ENCODE results near the gene FBLN5.
"Not testable (repeated sequence)": the region's sequence is repeated elsewhere in the genome, so short reads cannot be mapped to it uniquely, and the experiment has no call there.

FBLN5 gene

DNA sequence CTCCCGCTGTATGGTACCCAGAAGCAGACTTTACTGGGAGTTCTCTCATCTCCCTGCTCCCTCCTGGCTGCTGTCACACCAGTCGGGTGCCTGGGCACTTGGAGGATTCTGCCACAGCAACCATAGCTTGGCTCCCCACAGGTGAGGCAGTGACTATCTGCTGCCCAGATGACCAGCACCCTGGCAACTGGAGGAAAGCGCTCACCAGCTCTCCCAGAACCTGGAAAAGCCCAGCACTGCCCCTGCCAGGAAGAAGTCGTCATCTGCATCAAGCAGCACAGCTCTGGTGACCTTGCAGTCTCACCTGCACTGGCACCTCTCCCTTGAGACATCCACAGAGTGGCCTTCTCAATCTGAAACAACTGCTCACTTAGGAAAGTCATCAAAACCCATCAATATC lies 48.3 kb downstream of the FBLN5 start:
- no peak overlapping the region for H3K9ac ChIP-seq (ENCODE audit: low read length)
- peaks cover 19% of the 10 kb centered on the region for H3K4me1 ChIP-seq (ENCODE audit: control insufficient read depth, insufficient read depth, low read length)
- no peaks in the 10 kb centered on the region for H3K9me3 ChIP-seq (ENCODE audit: control insufficient read depth, low read length)
- no peak overlapping the region for H3K4me3 ChIP-seq (ENCODE audit: low read length)
- no peaks in the 10 kb centered on the region for H3K27me3 ChIP-seq (ENCODE audit: control insufficient read depth, insufficient read depth, low read length)
- no peaks in the 10 kb centered on the region for H3K36me3 ChIP-seq (ENCODE audit: control insufficient read depth, insufficient read depth, low read length)

DNA sequence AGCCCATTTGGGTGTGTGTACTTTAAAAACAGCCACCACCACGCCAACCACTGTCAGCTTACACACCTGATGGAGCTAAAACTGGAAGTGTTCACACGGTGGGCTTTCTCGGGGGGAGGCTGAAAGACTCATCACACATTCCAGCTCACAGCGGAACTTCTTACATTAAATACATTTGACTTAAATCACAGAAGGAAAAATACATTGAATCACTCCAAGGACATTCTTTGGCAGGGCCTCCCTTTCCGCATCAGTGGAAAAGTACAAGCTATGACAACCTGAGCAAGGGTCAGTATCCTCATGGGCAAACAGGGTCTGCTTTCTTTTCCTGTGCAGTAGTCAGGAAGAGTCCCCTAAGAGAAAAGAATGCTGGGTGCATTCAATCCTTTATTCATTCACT lies 49.1 kb downstream of the FBLN5 start:
- H3K9ac ChIP-seq (ENCODE audit: low read length) = no peak overlapping the region
- H3K4me1 ChIP-seq (ENCODE audit: control insufficient read depth, insufficient read depth, low read length) = peaks cover 19% of the 10 kb centered on the region
- no peaks in the 10 kb centered on the region for H3K27me3 ChIP-seq (ENCODE audit: control insufficient read depth, insufficient read depth, low read length)
- H3K9me3 ChIP-seq (ENCODE audit: control insufficient read depth, low read length) = no peaks in the 10 kb centered on the region
- H3K36me3 ChIP-seq (ENCODE audit: control insufficient read depth, insufficient read depth, low read length) = no peaks in the 10 kb centered on the region
- no peak overlapping the region for H3K4me3 ChIP-seq (ENCODE audit: low read length)

GRCh38 chr14:91897716-91898115 lies 49.8 kb downstream of the FBLN5 start:
- H3K9me3 ChIP-seq (ENCODE audit: control insufficient read depth, low read length); H3K36me3 ChIP-seq (ENCODE audit: control insufficient read depth, insufficient read depth, low read length): not testable (repeated sequence)
- peaks cover 19% of the 10 kb centered on the region for H3K4me1 ChIP-seq (ENCODE audit: control insufficient read depth, insufficient read depth, low read length)

DNA sequence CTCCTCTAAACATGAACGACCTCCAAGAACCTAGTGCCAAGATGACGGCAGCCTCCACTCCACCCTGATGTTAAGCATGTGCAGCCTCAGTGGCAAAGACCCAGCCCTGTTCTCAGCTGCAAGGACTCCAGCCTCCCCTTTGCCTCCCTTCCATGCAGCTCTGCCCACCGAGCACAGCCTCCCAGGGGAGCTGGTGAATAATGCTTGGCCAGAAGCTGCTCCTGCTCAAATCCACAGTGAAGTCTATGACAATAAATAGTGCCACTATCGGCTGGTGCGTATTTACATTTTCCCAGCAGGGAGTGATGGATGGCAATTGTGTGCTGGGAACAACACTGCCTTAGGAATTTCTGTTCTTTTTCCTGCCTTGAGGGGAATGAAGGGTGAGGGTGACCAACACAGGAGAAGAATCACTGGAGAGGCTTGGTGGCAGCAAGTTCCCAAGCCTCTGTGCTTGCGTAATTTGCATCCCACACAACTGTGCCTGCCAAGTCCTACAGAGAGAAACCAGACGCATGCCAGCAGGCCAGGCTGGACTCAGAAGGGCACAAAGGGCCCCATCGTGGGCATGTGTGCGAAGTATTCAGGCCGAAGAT lies 50.3 kb downstream of the FBLN5 start:
- Histone ChIP-seq H3K4me3 (ENCODE audit: low read length) (no peak overlapping the region), H3K9me3 (ENCODE audit: control insufficient read depth, low read length) (no peaks in the 10 kb centered on the region), H3K27me3 (ENCODE audit: control insufficient read depth, insufficient read depth, low read length) (no peaks in the 10 kb centered on the region), H3K4me1 (ENCODE audit: control insufficient read depth, insufficient read depth, low read length) (peaks cover 19% of the 10 kb centered on the region), H3K9ac (ENCODE audit: low read length) (no peak overlapping the region), H3K36me3 (ENCODE audit: control insufficient read depth, insufficient read depth, low read length) (no peaks in the 10 kb centered on the region)

More at GRCh38 chr14:91897716-91898115, 49.8 kb downstream of the FBLN5 start:
- not testable (repeated sequence) for H3K9ac ChIP-seq (ENCODE audit: low read length); H3K27me3 ChIP-seq (ENCODE audit: control insufficient read depth, insufficient read depth, low read length); H3K4me3 ChIP-seq (ENCODE audit: low read length)

DNA sequence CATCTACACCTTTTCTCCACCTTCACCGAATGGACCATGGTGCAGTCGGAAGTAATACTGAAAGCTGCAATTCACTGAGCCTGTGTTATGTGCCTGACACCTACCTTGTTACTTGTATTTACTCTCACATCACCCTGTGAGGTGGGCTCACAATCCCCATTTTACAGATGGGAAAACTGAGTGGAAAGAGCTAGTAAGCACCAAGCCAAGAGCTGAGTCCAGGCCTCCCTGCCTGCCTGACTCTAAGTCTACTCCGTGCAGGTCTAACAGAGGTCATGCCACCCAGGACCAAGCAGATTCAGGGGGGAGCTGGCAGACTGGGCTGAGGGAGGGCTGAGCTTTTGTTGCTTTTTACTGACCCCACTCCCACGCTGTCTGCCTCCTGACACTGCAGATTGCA lies 51.1 kb downstream of the FBLN5 start:
- no peaks in the 10 kb centered on the region for H3K27me3 ChIP-seq (ENCODE audit: control insufficient read depth, insufficient read depth, low read length)

GRCh38 chr14:91893669-91894068 lies 53.8 kb downstream of the FBLN5 start:
- Histone ChIP-seq H3K9ac (ENCODE audit: low read length) (peak overlapping the region; percentile 28), H3K4me3 (ENCODE audit: low read length) (no peak overlapping the region), H3K36me3 (ENCODE audit: control insufficient read depth, insufficient read depth, low read length) (no peaks in the 10 kb centered on the region), H3K9me3 (ENCODE audit: control insufficient read depth, low read length) (no peaks in the 10 kb centered on the region), H3K4me1 (ENCODE audit: control insufficient read depth, insufficient read depth, low read length) (peaks cover 29% of the 10 kb centered on the region), H3K27me3 (ENCODE audit: control insufficient read depth, insufficient read depth, low read length) (no peaks in the 10 kb centered on the region)

More for the DNA sequence above, 51.1 kb downstream of the FBLN5 start:
- Histone ChIP-seq H3K9ac (ENCODE audit: low read length) (no peak overlapping the region), H3K4me3 (ENCODE audit: low read length) (no peak overlapping the region), H3K9me3 (ENCODE audit: control insufficient read depth, low read length) (no peaks in the 10 kb centered on the region), H3K36me3 (ENCODE audit: control insufficient read depth, insufficient read depth, low read length) (no peaks in the 10 kb centered on the region), H3K4me1 (ENCODE audit: control insufficient read depth, insufficient read depth, low read length) (peaks cover 19% of the 10 kb centered on the region)

- H3K9ac ChIP-seq (ENCODE audit: low read length) = no peak overlapping the region
- H3K36me3 ChIP-seq (ENCODE audit: control insufficient read depth, insufficient read depth, low read length) = no peaks in the 10 kb centered on the region
- no peak overlapping the region for H3K4me3 ChIP-seq (ENCODE audit: low read length)
- no peaks in the 10 kb centered on the region for H3K27me3 ChIP-seq (ENCODE audit: control insufficient read depth, insufficient read depth, low read length)
- H3K9me3 ChIP-seq (ENCODE audit: control insufficient read depth, low read length) = no peaks in the 10 kb centered on the region
- peaks cover 29% of the 10 kb centered on the region for H3K4me1 ChIP-seq (ENCODE audit: control insufficient read depth, insufficient read depth, low read length)
These were observed 54.5 kb downstream of the FBLN5 start for GRCh38 chr14:91893007-91893406.

GRCh38 chr14:91891721-91892220 lies 55.7 kb downstream of the FBLN5 start:
- Histone ChIP-seq H3K36me3 (ENCODE audit: control insufficient read depth, insufficient read depth, low read length) (no peaks in the 10 kb centered on the region), H3K4me3 (ENCODE audit: low read length) (no peak overlapping the region), H3K9me3 (ENCODE audit: control insufficient read depth, low read length) (no peaks in the 10 kb centered on the region), H3K4me1 (ENCODE audit: control insufficient read depth, insufficient read depth, low read length) (peaks cover 19% of the 10 kb centered on the region), H3K27me3 (ENCODE audit: control insufficient read depth, insufficient read depth, low read length) (no peaks in the 10 kb centered on the region), H3K9ac (ENCODE audit: low read length) (no peak overlapping the region)

DNA sequence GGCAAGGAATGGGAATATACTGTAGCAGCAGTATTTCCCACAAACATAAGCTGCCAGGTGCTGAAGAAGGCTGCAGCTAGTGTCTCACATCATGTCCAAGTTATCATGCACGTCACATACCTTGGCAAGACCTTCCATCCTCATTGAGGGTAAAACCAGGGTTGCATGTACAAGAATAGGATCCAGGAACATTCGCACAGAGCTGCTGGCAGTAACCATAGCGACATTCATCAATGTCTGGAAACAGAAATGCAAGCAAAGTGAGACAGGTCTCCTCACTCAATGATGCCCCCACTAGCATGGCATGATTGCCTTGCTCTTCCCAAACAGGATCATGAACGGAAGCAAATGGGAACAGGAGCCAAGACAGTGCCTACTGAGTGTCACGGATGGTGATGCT lies 56.4 kb downstream of the FBLN5 start:
- Histone ChIP-seq H3K9me3 (ENCODE audit: control insufficient read depth, low read length) (no peaks in the 10 kb centered on the region), H3K27me3 (ENCODE audit: control insufficient read depth, insufficient read depth, low read length) (no peaks in the 10 kb centered on the region), H3K9ac (ENCODE audit: low read length) (no peak overlapping the region), H3K4me3 (ENCODE audit: low read length) (no peak overlapping the region), H3K36me3 (ENCODE audit: control insufficient read depth, insufficient read depth, low read length) (no peaks in the 10 kb centered on the region), H3K4me1 (ENCODE audit: control insufficient read depth, insufficient read depth, low read length) (peaks cover 17% of the 10 kb centered on the region)

DNA sequence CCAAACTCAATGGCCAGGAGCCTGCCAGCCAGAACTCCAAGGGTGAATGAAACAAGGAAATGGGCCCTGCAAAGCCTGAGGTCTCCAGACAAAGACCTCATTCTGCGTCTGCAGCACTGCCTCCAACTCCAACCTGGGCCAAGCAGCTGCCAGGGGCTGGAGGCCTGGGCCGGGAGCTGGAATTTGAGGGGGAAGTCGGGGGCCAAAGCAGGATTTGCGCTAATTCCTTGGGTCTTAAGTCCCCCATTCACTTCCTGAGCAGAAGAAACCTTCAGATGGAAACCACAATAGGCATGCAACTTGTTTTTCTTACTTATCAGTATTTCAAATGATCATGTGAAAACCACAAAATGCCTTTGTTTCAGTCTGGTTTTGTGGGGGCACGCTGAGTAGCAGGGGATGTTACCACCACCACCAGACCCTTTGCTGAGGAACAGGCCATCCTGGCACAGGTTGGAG lies 57.2 kb downstream of the FBLN5 start:
- Histone ChIP-seq H3K4me3 (ENCODE audit: low read length) (no peak overlapping the region), H3K4me1 (ENCODE audit: control insufficient read depth, insufficient read depth, low read length) (peaks cover 17% of the 10 kb centered on the region), H3K27me3 (ENCODE audit: control insufficient read depth, insufficient read depth, low read length) (no peaks in the 10 kb centered on the region), H3K9me3 (ENCODE audit: control insufficient read depth, low read length) (no peaks in the 10 kb centered on the region), H3K9ac (ENCODE audit: low read length) (no peak overlapping the region), H3K36me3 (ENCODE audit: control insufficient read depth, insufficient read depth, low read length) (no peaks in the 10 kb centered on the region)

DNA sequence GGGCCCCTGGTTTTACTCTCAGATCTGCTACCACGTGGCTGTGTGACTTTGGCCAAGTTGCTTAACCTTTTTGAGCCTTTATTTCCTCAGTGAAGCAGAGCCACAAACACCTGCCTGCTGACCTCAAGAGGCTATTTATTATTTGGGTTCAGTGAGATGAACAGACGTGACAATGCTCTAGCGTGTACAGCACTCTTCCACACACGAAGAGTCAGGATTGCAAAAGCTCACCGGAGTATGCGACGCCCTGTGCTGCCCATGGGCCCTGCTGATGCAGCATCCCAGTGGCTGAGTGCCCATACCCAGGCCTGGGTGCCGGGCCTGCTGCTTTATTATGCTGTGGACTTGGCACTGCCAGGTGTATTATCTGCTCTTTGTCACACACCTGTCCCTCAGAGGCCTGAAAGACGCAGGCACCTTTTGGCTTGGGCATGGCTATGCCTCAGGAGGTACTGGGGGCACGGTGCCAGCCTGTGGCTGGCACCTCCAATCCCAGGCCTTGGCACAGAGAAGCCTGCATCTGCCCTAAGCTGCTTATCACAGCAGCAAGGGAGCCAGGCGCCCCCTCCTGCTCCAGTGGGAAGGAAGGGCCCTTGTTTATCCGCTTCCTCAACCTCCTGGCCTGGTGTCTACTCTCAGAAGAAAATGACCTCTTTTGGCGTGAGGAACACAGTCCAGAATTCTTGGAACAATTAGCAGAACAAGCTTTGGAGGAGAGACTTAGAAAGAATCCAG lies 57.9 kb downstream of the FBLN5 start:
- Histone ChIP-seq H3K36me3 (ENCODE audit: control insufficient read depth, insufficient read depth, low read length) (no peaks in the 10 kb centered on the region), H3K9ac (ENCODE audit: low read length) (no peak overlapping the region), H3K4me1 (ENCODE audit: control insufficient read depth, insufficient read depth, low read length) (peaks cover 17% of the 10 kb centered on the region)

DNA sequence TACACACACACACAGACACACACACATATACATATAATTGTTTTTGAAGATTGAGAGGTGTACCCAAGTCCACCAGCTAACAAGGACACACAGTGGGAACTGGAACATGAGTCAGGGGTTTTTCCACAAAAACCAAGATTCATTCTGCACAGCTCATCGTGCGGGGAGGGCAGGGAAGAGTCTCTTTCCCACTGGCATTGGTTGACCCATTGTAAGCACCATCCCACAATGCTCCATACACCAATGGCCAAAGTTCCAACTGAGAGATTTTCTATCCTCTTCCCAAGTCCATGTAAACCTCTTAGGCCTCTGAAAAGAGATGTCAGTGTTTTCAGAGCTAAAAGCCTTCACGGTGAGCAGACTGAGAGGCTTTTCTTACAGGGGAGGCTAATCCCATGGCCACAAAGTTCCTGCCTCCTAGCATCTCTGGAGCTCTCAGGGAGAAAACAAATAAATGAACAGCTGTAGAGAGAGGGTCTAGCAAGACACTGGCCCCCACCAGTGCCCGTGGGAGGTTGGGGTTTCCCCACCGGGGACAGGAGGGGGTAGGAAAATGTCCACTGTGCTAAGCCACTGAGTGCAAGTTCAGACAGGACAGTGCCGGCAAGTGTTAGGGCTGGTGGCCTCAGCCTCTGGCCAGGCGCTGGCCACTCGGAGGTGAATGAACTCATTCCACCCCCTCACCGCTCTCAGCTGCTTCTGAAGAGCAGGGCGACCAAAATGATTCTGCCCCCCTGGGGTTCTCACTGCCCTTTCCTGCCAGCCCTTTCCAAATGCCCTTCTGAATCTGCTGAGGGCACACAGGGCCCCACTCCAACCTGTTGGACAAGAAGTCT lies 58.6 kb downstream of the FBLN5 start:
- Histone ChIP-seq H3K27me3 (ENCODE audit: control insufficient read depth, insufficient read depth, low read length) (no peaks in the 10 kb centered on the region), H3K36me3 (ENCODE audit: control insufficient read depth, insufficient read depth, low read length) (no peaks in the 10 kb centered on the region), H3K4me3 (ENCODE audit: low read length) (no peak overlapping the region), H3K4me1 (ENCODE audit: control insufficient read depth, insufficient read depth, low read length) (peaks cover 17% of the 10 kb centered on the region), H3K9me3 (ENCODE audit: control insufficient read depth, low read length) (no peaks in the 10 kb centered on the region), H3K9ac (ENCODE audit: low read length) (no peak overlapping the region)

More for the DNA sequence above, 57.9 kb downstream of the FBLN5 start:
- Histone ChIP-seq H3K4me3 (ENCODE audit: low read length) (no peak overlapping the region), H3K9me3 (ENCODE audit: control insufficient read depth, low read length) (no peaks in the 10 kb centered on the region), H3K27me3 (ENCODE audit: control insufficient read depth, insufficient read depth, low read length) (no peaks in the 10 kb centered on the region)

Measured in mucosa of stomach (tissue), 1 donor.